GM19351 (cell line): ENCODE results near the gene ANKHD1.

ENCODE experiments used
- ATAC-seq: cut with Tn5 transposase; IDR thresholded peaks from one replicate; pipeline ENCODE4 v1.9.1; 2021; ENCODE audit warnings: mild to moderate bottlenecking, moderate library complexity; ENCODE audit not compliant: unreplicated experiment

Gene ANKHD1

GRCh38 chr5:140401362-140402257 is at the start of gene ANKHD1:
TSS of gene ANKHD1 (plus strand) at chr5:140401833. CDS start at chr5:140401968, 135 bp downstream.
- peak; percentile 78 for ATAC-seq

- no peak for ATAC-seq
Observed at GRCh38 chr5:140355546-140355945, 46.1 kb upstream of the ANKHD1 start.

GRCh38 chr5:140356853-140357725 is 44.5 kb upstream of the ANKHD1 start:
- peak; percentile 34 for ATAC-seq

GRCh38 chr5:140357726-140358093 is 43.9 kb upstream of the ANKHD1 start:
- peak; percentile 96 for ATAC-seq

GRCh38 chr5:140358738-140359310 is 42.8 kb upstream of the ANKHD1 start:
- no peak for ATAC-seq

- no peak for ATAC-seq
Observed at GRCh38 chr5:140360101-140360500, 41.5 kb upstream of the ANKHD1 start, which contains the start of gene SLC4A9. TSS of gene SLC4A9 (plus strand) at chr5:140360194. CDS start at chr5:140360237, 43 bp downstream.

GRCh38 chr5:140360681-140361479 is 40.8 kb upstream of the ANKHD1 start:
- ATAC-seq = no peak

- ATAC-seq = no peak
Observed at GRCh38 chr5:140361901-140362300, 39.7 kb upstream of the ANKHD1 start.

- no peak for ATAC-seq
Observed at GRCh38 chr5:140362311-140362710, 39.3 kb upstream of the ANKHD1 start.

GRCh38 chr5:140362875-140363630 is 38.6 kb upstream of the ANKHD1 start:
- ATAC-seq = peak; percentile 95

- ATAC-seq = no peak
Observed at GRCh38 chr5:140363631-140364471, 37.8 kb upstream of the ANKHD1 start.

- no peak for ATAC-seq
Observed at GRCh38 chr5:140364472-140364765, 37.2 kb upstream of the ANKHD1 start.

- no peak for ATAC-seq
Observed at GRCh38 chr5:140365282-140365681, 36.4 kb upstream of the ANKHD1 start.

GRCh38 chr5:140365941-140366340 is 35.7 kb upstream of the ANKHD1 start:
- no peak for ATAC-seq

GRCh38 chr5:140366589-140367255 is 34.9 kb upstream of the ANKHD1 start:
- no peak for ATAC-seq

GRCh38 chr5:140367256-140368013 is 34.2 kb upstream of the ANKHD1 start:
- ATAC-seq = no peak

- no peak for ATAC-seq
Observed at GRCh38 chr5:140371356-140372151, 30.1 kb upstream of the ANKHD1 start.
